ENCODE measurements around the gene PCP4. TPM values are rescaled to one million over a fixed set of nuclear protein-coding genes. Genes with fewer than 3 reads are reported as not detected.

PCP4 gene
- total RNA-seq, 1 donor from 2014 or later, result not detected

DNA sequence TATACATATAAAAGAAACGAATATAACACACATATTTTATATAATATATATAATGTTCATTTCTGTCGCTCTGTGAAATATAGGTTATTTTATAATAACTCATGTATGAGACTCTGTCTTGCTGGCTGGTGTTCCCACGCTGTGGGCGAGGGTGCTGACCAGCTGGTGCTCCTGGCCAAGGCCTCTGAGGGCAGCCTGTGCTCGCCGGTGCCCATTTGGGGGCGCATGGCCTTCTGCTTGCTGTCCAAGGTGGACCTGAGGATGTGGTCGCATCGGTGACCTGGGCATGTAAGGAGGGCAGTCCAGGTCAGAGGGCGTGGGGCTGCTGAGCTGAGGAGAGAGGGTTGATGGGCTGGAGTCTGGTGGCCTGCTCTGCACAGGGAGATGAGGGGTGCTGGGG is 1.1 kb upstream of the PCP4 start:
- no peak for TF ChIP-seq EZH2phosphoT487 (IDR thresholded peaks at IDR 0.05)
- TF ChIP-seq EZH2 (IDR thresholded peaks at IDR 0.05), result no peak
- TF ChIP-seq, protein P1, sequence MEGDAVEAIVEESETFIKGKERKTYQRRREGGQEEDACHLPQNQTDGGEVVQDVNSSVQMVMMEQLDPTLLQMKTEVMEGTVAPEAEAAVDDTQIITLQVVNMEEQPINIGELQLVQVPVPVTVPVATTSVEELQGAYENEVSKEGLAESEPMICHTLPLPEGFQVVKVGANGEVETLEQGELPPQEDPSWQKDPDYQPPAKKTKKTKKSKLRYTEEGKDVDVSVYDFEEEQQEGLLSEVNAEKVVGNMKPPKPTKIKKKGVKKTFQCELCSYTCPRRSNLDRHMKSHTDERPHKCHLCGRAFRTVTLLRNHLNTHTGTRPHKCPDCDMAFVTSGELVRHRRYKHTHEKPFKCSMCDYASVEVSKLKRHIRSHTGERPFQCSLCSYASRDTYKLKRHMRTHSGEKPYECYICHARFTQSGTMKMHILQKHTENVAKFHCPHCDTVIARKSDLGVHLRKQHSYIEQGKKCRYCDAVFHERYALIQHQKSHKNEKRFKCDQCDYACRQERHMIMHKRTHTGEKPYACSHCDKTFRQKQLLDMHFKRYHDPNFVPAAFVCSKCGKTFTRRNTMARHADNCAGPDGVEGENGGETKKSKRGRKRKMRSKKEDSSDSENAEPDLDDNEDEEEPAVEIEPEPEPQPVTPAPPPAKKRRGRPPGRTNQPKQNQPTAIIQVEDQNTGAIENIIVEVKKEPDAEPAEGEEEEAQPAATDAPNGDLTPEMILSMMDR (IDR thresholded peaks at IDR 0.05), result no peak
- Histone ChIP-seq H3K27ac (no peak overlapping the region), H3K79me2 (ENCODE audit: low read depth) (no peaks in the 10 kb centered on the region), H4K20me1 (ENCODE audit: low read depth) (no peaks in the 10 kb centered on the region), H3F3A (ENCODE audit: low read depth) (no peaks in the 10 kb centered on the region), H3K4me2 (no peak overlapping the region), H3K9me3 (ENCODE audit: low read depth) (no peaks in the 10 kb centered on the region), H3K4me1 (peaks cover 5% of the 10 kb centered on the region), H3K4me3 (no peak overlapping the region), H3K9ac (no peak overlapping the region), H2AFZ (replicated peaks) (no peak overlapping the region), H3K36me3 (no peaks in the 10 kb centered on the region), H3K27me3 (peaks cover 8% of the 10 kb centered on the region)
- no peaks in the 10 kb centered on the region for H3K9me3 Mint-ChIP-seq
- H3K4me3 Mint-ChIP-seq, result no peak overlapping the region
- no peaks in the 10 kb centered on the region for H3K36me3 Mint-ChIP-seq
- peaks cover 13% of the 10 kb centered on the region for H3K27me3 Mint-ChIP-seq (ENCODE audit: insufficient read depth, low read depth)
- H3K4me1 Mint-ChIP-seq, result peaks cover 19% of the 10 kb centered on the region
- DNase-seq (ENCODE audit: low spot score), result no peak
- no peak overlapping the region for H3K27ac Mint-ChIP-seq

DNA sequence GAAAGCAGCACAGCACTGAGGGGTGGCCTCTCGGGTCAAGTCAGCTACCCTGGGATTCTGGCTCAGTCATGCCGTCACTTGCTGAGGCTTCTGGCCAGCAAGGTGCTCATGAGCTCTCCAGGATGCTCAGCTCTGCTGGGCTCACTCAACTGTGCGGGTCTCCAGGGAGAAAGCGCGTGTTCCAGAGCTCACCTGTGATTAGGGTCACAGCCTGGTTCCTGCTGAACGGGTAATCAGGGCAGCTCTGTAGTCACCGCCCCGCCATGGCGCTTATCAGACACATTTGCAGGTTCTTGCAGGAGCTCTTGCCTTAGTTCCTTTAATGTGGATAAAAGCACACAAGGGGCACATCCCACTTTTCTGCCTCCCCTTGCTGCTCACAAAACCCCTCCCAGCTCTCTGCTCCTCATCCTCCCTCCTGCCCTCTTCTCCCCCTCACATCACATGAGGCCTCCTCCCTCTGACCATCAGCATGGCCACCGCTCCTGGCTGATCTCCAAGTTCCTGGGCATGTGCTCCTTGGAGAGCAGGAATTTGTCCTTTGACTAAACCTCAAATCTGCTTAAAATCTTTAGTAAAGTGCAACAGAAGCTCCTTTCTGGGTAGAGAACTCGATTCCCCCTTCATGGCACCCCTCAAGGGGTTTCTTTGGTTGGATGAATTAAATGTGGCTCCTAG is 2.0 kb downstream of the PCP4 start:
- DNase-seq (ENCODE audit: low spot score), result no peak
- Histone ChIP-seq H3K36me3 (no peaks in the 10 kb centered on the region), H4K20me1 (ENCODE audit: low read depth) (no peaks in the 10 kb centered on the region), H3K4me3 (no peak overlapping the region), H3K4me2 (no peak overlapping the region), H3K9me3 (ENCODE audit: low read depth) (no peaks in the 10 kb centered on the region), H3K79me2 (ENCODE audit: low read depth) (no peaks in the 10 kb centered on the region), H3K27me3 (peaks cover 8% of the 10 kb centered on the region), H3K27ac (no peak overlapping the region), H3F3A (ENCODE audit: low read depth) (no peaks in the 10 kb centered on the region), H3K9ac (no peak overlapping the region), H2AFZ (replicated peaks) (no peak overlapping the region), H3K4me1 (peaks cover 5% of the 10 kb centered on the region)
- Mint-ChIP-seq H3K36me3 (no peaks in the 10 kb centered on the region), H3K4me1 (peaks cover 16% of the 10 kb centered on the region), H3K9me3 (no peaks in the 10 kb centered on the region), H3K4me3 (no peak overlapping the region), H3K27ac (no peak overlapping the region), H3K27me3 (ENCODE audit: insufficient read depth, low read depth) (peaks cover 10% of the 10 kb centered on the region)
- TF ChIP-seq, protein P1 (IDR thresholded peaks at IDR 0.05), result no peak

DNA sequence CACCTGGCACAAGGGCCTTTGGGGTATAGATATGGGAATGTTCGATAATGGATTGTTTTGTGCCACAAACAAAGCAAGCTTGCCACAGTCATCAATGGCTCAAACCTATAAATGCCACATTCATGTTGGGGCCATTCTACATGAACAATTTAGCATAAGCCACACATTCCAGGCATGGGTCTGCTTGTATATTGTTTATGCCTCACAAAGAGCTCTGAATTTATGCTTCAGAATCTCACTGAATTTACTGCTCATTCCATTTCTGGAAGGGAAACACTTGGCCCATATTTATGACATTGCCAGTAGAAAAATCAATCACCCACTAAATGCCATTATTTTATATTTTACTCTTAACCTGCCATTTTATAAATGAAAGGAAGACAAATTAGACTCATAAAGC is 6.4 kb downstream of the PCP4 start:
- H4K20me1 ChIP-seq (ENCODE audit: low read depth), result no peaks in the 10 kb centered on the region
- H3K27me3 ChIP-seq, result peaks cover under 1% of the 10 kb centered on the region
- Mint-ChIP-seq H3K9me3 (no peaks in the 10 kb centered on the region), H3K36me3 (no peaks in the 10 kb centered on the region), H3K27ac (no peak overlapping the region), H3K4me1 (peaks cover 6% of the 10 kb centered on the region), H3K4me3 (no peak overlapping the region), H3K27me3 (ENCODE audit: insufficient read depth, low read depth) (peaks cover 4% of the 10 kb centered on the region)
- no peak overlapping the region for H3K4me3 ChIP-seq
- DNase-seq (ENCODE audit: low spot score), result no peak
- no peak for TF ChIP-seq EZH2phosphoT487 (IDR thresholded peaks at IDR 0.05)
- TF ChIP-seq, protein P1 (IDR thresholded peaks at IDR 0.05), result no peak
- no peak for TF ChIP-seq EZH2 (IDR thresholded peaks at IDR 0.05)
- H3K36me3 ChIP-seq, result no peaks in the 10 kb centered on the region
- no peak overlapping the region for H3K9ac ChIP-seq
- H2AFZ ChIP-seq (replicated peaks), result no peak overlapping the region
- H3K4me1 ChIP-seq, result no peaks in the 10 kb centered on the region
- H3F3A ChIP-seq (ENCODE audit: low read depth), result no peaks in the 10 kb centered on the region
- H3K4me2 ChIP-seq, result no peak overlapping the region
- H3K27ac ChIP-seq, result no peak overlapping the region
- no peaks in the 10 kb centered on the region for H3K9me3 ChIP-seq (ENCODE audit: low read depth)
- H3K79me2 ChIP-seq (ENCODE audit: low read depth), result no peaks in the 10 kb centered on the region
